ENCODE measurements around the gene LARP4B.

- TF ChIP-seq, protein P1, sequence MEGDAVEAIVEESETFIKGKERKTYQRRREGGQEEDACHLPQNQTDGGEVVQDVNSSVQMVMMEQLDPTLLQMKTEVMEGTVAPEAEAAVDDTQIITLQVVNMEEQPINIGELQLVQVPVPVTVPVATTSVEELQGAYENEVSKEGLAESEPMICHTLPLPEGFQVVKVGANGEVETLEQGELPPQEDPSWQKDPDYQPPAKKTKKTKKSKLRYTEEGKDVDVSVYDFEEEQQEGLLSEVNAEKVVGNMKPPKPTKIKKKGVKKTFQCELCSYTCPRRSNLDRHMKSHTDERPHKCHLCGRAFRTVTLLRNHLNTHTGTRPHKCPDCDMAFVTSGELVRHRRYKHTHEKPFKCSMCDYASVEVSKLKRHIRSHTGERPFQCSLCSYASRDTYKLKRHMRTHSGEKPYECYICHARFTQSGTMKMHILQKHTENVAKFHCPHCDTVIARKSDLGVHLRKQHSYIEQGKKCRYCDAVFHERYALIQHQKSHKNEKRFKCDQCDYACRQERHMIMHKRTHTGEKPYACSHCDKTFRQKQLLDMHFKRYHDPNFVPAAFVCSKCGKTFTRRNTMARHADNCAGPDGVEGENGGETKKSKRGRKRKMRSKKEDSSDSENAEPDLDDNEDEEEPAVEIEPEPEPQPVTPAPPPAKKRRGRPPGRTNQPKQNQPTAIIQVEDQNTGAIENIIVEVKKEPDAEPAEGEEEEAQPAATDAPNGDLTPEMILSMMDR (optimal IDR thresholded peaks at IDR 0.05 in 1 of 3, IDR thresholded peaks at IDR 0.05 in 1 of 3, conservative IDR thresholded peaks at IDR 0.05 in 1 of 3; ENCODE audit: extremely low read depth in 1 of 3, insufficient read depth in 2 of 3, low read length in 3 of 3): no peak
- no peak for TF ChIP-seq EZH2 (IDR thresholded peaks at IDR 0.05; ENCODE audit: low read length)
These were observed 134.3 kb downstream of the LARP4B start for GRCh38 chr10:797179-797578.
